Measurements from ENCODE around the gene STK32B. TPM values are rescaled to one million over a fixed set of nuclear protein-coding genes. Genes with fewer than 3 reads are reported as not detected.

The STK32B gene
- polyA plus RNA-seq, 1 of the 3 experiments (the other 2 are of a cell fraction), result 0.20 TPM

DNA sequence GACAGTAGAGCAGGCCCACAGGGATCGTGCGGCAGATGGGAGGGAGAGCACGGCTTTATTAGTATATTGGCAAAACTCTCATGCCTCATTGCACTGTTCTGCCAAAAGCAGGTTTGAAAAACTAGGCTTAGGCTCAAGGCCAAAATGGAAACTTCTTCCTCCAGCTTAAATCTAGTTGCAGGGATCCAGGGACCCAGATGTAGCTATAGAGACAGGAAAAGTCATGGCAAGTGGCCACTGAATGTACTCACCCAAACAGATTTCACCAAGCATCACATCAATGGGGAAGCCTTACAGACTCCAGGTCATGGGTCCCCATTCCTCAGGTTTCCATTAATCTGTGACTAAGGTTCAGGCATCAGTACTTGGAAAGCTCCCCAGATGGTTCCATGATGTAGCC is 149.2 kb downstream of the STK32B start:
- TF ChIP-seq RCOR1 (IDR thresholded peaks at IDR 0.05; ENCODE audit: low read length) (no peak), PBX3 (IDR thresholded peaks at IDR 0.05) (no peak), TCF12 (IDR thresholded peaks at IDR 0.05) (no peak)
- no peak overlapping the region for H3K4me3 ChIP-seq (ENCODE audit: low read depth in 2 of 2, low read length in 1 of 2)
- peaks cover 10% of the 10 kb centered on the region; the same call in 1 of the 2 replicates for H3K27me3 ChIP-seq (ENCODE audit: insufficient read depth)
- H2AFZ ChIP-seq (ENCODE audit: low read depth), result no peak overlapping the region
- 10% methylated on average over 3 of the region's 3 CpGs for WGBS (ENCODE audit: low lambda C conversion rate)
- H4K20me1 ChIP-seq (ENCODE audit: insufficient read depth), result no peaks in the 10 kb centered on the region
- H3K27ac ChIP-seq (ENCODE audit: low read depth in 2 of 2, low read length in 1 of 2), result no peak overlapping the region
- no peaks in the 10 kb centered on the region for H3K36me3 ChIP-seq (replicated peaks in 1 of 2; ENCODE audit: control insufficient read depth in 1 of 2, insufficient read depth in 2 of 2, low read length in 1 of 2)
- no peak overlapping the region for H3K9ac ChIP-seq
- DNase-seq, result no peak
- no peaks in the 10 kb centered on the region for H3K9me2 ChIP-seq
- ChIA-PET CTCF (no interaction called here), POLR2A (no interaction called here)
- H3K4me2 ChIP-seq, result no peak overlapping the region
- H3K79me2 ChIP-seq (ENCODE audit: insufficient read depth), result no peaks in the 10 kb centered on the region
- H3F3A ChIP-seq (replicated peaks; ENCODE audit: insufficient read depth), result no peaks in the 10 kb centered on the region
- H3K9me3 ChIP-seq, result no peaks in the 10 kb centered on the region
- no peaks in the 10 kb centered on the region; a peak in 1 of 4 replicates for H3K4me1 ChIP-seq (ENCODE audit: control insufficient read depth in 1 of 2, insufficient read depth in 2 of 2, low read depth in 1 of 2, low read length in 1 of 2)

GRCh38 chr4:5203309-5203992 is 152.2 kb downstream of the STK32B start:
- Histone ChIP-seq H3K27ac (ENCODE audit: low read depth in 2 of 2, low read length in 1 of 2) (no peak overlapping the region), H3K9ac (no peak overlapping the region), H3K4me3 (ENCODE audit: low read depth in 2 of 2, low read length in 1 of 2) (no peak overlapping the region), H3K9me3 (no peaks in the 10 kb centered on the region), H3K4me1 (ENCODE audit: control insufficient read depth in 1 of 2, insufficient read depth in 2 of 2, low read depth in 1 of 2, low read length in 1 of 2) (no peaks in the 10 kb centered on the region; a peak in 1 of 4 replicates), H3K4me2 (no peak overlapping the region), H3K79me2 (ENCODE audit: insufficient read depth) (no peaks in the 10 kb centered on the region), H2AFZ (ENCODE audit: low read depth) (no peak overlapping the region), H3K27me3 (ENCODE audit: insufficient read depth) (no peaks in the 10 kb centered on the region), H3F3A (replicated peaks; ENCODE audit: insufficient read depth) (no peaks in the 10 kb centered on the region), H3K9me2 (no peaks in the 10 kb centered on the region), H4K20me1 (ENCODE audit: insufficient read depth) (no peaks in the 10 kb centered on the region), H3K36me3 (replicated peaks in 1 of 2; ENCODE audit: control insufficient read depth in 1 of 2, insufficient read depth in 2 of 2, low read length in 1 of 2) (no peaks in the 10 kb centered on the region)
- TF ChIP-seq, protein P1, sequence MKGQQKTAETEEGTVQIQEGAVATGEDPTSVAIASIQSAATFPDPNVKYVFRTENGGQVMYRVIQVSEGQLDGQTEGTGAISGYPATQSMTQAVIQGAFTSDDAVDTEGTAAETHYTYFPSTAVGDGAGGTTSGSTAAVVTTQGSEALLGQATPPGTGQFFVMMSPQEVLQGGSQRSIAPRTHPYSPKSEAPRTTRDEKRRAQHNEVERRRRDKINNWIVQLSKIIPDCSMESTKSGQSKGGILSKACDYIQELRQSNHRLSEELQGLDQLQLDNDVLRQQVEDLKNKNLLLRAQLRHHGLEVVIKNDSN (IDR thresholded peaks at IDR 0.05; ENCODE audit: borderline replicate concordance, low read depth), result no peak
- TF ChIP-seq RCOR1 (IDR thresholded peaks at IDR 0.05; ENCODE audit: low read length), result no peak
- TF ChIP-seq NFIC (IDR thresholded peaks at IDR 0.05; ENCODE audit: borderline replicate concordance), result no peak
- TF ChIP-seq, protein P2, sequence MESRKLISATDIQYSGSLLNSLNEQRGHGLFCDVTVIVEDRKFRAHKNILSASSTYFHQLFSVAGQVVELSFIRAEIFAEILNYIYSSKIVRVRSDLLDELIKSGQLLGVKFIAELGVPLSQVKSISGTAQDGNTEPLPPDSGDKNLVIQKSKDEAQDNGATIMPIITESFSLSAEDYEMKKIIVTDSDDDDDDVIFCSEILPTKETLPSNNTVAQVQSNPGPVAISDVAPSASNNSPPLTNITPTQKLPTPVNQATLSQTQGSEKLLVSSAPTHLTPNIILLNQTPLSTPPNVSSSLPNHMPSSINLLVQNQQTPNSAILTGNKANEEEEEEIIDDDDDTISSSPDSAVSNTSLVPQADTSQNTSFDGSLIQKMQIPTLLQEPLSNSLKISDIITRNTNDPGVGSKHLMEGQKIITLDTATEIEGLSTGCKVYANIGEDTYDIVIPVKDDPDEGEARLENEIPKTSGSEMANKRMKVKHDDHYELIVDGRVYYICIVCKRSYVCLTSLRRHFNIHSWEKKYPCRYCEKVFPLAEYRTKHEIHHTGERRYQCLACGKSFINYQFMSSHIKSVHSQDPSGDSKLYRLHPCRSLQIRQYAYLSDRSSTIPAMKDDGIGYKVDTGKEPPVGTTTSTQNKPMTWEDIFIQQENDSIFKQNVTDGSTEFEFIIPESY (IDR thresholded peaks at IDR 0.05; ENCODE audit: borderline replicate concordance, low read depth), result no peak
- no peak for TF ChIP-seq MXI1 (IDR thresholded peaks at IDR 0.05; ENCODE audit: low read depth, low read length)
- TF ChIP-seq RFX5 (IDR thresholded peaks at IDR 0.05; ENCODE audit: low read length), result no peak
- no peak for TF ChIP-seq FOXJ3 (CRISPR knock-in tag; IDR thresholded peaks at IDR 0.05)
- POLR2A ChIA-PET, result no interaction called here
- CTCF ChIA-PET, result no interaction called here
- DNase-seq, result no peak
- WGBS (ENCODE audit: low lambda C conversion rate), result 11% methylated on average over 7 of the region's 7 CpGs

Data from SK-N-SH (cell line).